Upper lobe of right lung (tissue), 1 donor: ENCODE measurements around the gene ATAT1. TPM values are rescaled to one million over a fixed set of nuclear protein-coding genes. Genes with fewer than 3 reads are reported as not detected.
A peak's percentile ranks its signal among the peaks of the same experiment; 100 is the strongest.
"Not testable (repeated sequence)": the region's sequence is repeated elsewhere in the genome, so short reads cannot be mapped to it uniquely, and the experiment has no call there.

ENCODE experiments used
- ATAC-seq: fragments of 200-7000 bp; cut with Tn5 transposase; one replicate; pipeline ENCODE4 v1.9.1; 2020; ENCODE audit warnings: mild to moderate bottlenecking, moderate library complexity
- DNase-seq: peaks from one replicate; pipeline ENCODE4 v3.0.0-alpha.2; 2020
- H3K27ac ChIP-seq: fragments of 200-600 bp; one replicate; pipeline ENCODE4 v1.8.0; 2022
- H3K27me3 ChIP-seq: fragments of 200-600 bp; one replicate; pipeline ENCODE4 v1.8.0; 2022; ENCODE audit warnings: mild to moderate bottlenecking
- H3K36me3 ChIP-seq: fragments of 200-600 bp; one replicate; pipeline ENCODE4 v1.8.0; 2022
- H3K4me1 ChIP-seq: fragments of 200-600 bp; one replicate; pipeline ENCODE4 v1.8.0; 2022
- H3K4me3 ChIP-seq: fragments of 200-600 bp; one replicate; pipeline ENCODE4 v1.8.0; 2022; ENCODE audit warnings: mild to moderate bottlenecking
- H3K9me3 ChIP-seq: fragments of 200-600 bp; one replicate; pipeline ENCODE4 v1.8.0; 2022
- CTCF ChIP-seq: fragments of 200-600 bp; IDR thresholded peaks from one replicate; pipeline ENCODE4 v1.8.0; 2022; ENCODE audit warnings: antibody characterized with exemption
- intact Hi-C: fragments of 100-400 bp; cut with DNase I; formaldehyde crosslinking; loops from one replicate; pipeline ENCODE4 v1.11.0; 2022
- total RNA-seq: library from RNA; stranded (reverse); fragmentation: NEBNext Ultra II Directional; extraction: Animal tissue kit (Norgen Biotek cat#: 25700); gene quantifications from one replicate; pipeline ENCODE4 v1.2.1, GENCODE V29; 2021
- donor health status: DM: no; HTN: yes; CAD: no; lungs with severe emphysema.

Gene ATAT1
- total RNA-seq, 1 donor from 2014 or later, result 7.8 TPM

- intact Hi-C loops, result no loop called here
- DNase-seq (peak; percentile 69), ATAC-seq (peak; percentile 78)
- Histone ChIP-seq H3K27me3 (no peaks in the 10 kb centered on the region), H3K27ac (no peak overlapping the region), H3K4me3 (no peak overlapping the region), H3K36me3 (peaks cover 100% of the 10 kb centered on the region), H3K4me1 (no peaks in the 10 kb centered on the region), H3K9me3 (no peaks in the 10 kb centered on the region)
- no peak for TF ChIP-seq CTCF
Measured at GRCh38 chr6:30656513-30656912, 29.8 kb downstream of the ATAT1 start.

- no peaks in the 10 kb centered on the region for H3K9me3 ChIP-seq
Measured at GRCh38 chr6:30657454-30657853, 30.8 kb downstream of the ATAT1 start.

GRCh38 chr6:30657922-30658321 lies 31.2 kb downstream of the ATAT1 start:
- ATAC-seq, intact Hi-C loops, H3K4me3 ChIP-seq, H3K4me1 ChIP-seq, DNase-seq, H3K27me3 ChIP-seq, H3K27ac ChIP-seq, H3K9me3 ChIP-seq: not testable (repeated sequence)
- H3K36me3 ChIP-seq, result peaks cover 100% of the 10 kb centered on the region

More at GRCh38 chr6:30657454-30657853, 30.8 kb downstream of the ATAT1 start:
- ATAC-seq, result no peak
- TF ChIP-seq CTCF, result no peak
- H3K36me3 ChIP-seq, result peaks cover 100% of the 10 kb centered on the region
- intact Hi-C loops, result no loop called here
- H3K4me3 ChIP-seq, result no peak overlapping the region
- H3K27ac ChIP-seq, result no peak overlapping the region
- H3K4me1 ChIP-seq, result no peaks in the 10 kb centered on the region
- no peaks in the 10 kb centered on the region for H3K27me3 ChIP-seq
- no peak for DNase-seq

- ATAC-seq (no peak), DNase-seq (no peak)
- no peaks in the 10 kb centered on the region for H3K27me3 ChIP-seq
- H3K36me3 ChIP-seq, result peaks cover 100% of the 10 kb centered on the region
- no peak overlapping the region for H3K4me3 ChIP-seq
- H3K9me3 ChIP-seq, result no peaks in the 10 kb centered on the region
- intact Hi-C loops, result no loop called here
- no peaks in the 10 kb centered on the region for H3K4me1 ChIP-seq
- no peak overlapping the region for H3K27ac ChIP-seq
- no peak for TF ChIP-seq CTCF
Measured at GRCh38 chr6:30664994-30665767, 38.5 kb downstream of the ATAT1 start.

- intact Hi-C loops, DNase-seq, ATAC-seq, H3K9me3 ChIP-seq, H3K27me3 ChIP-seq, H3K4me3 ChIP-seq, H3K4me1 ChIP-seq, H3K27ac ChIP-seq: not testable (repeated sequence)
- H3K36me3 ChIP-seq, result peaks cover 96% of the 10 kb centered on the region
Measured at GRCh38 chr6:30666300-30666699, 39.6 kb downstream of the ATAT1 start.

- no peak overlapping the region for H3K4me3 ChIP-seq
- intact Hi-C loops, result no loop called here
- H3K27ac ChIP-seq, result no peak overlapping the region
- no peak for DNase-seq
- no peaks in the 10 kb centered on the region for H3K27me3 ChIP-seq
- H3K36me3 ChIP-seq, result peaks cover 53% of the 10 kb centered on the region
- ATAC-seq, result no peak
- TF ChIP-seq CTCF, result peak; percentile 9
- no peaks in the 10 kb centered on the region for H3K9me3 ChIP-seq
- peaks cover 16% of the 10 kb centered on the region for H3K4me1 ChIP-seq
Measured at GRCh38 chr6:30670760-30671527, 44.3 kb downstream of the ATAT1 start.
